ENCODE measurements around the gene NAALADL1.
"Not testable (repeated sequence)": the region's sequence is repeated elsewhere in the genome, so short reads cannot be mapped to it uniquely, and the experiment has no call there.

NAALADL1 gene

DNA sequence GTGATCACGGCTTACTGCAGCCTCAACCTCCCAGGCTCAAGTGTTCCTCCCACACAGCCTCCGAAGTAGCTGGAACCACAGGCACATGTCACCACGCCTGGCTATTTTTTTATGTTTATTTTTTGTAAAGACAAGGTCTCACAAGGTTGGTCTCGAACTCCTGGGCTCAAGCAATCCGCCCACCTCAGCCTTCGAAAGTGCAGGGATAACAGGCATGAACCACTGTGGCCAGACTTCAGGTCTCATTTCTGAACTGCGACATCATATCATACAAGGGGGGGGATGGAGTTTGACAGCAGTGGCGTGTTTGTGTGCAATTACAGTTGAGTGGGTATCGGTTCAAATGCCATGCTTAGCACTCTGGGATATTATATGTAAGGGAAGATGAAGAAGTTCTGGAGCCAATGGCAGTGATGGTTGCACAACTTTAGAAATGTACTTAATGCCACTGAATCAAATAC is 6.9 kb downstream of the NAALADL1 start:
- DNase-seq (ENCODE audit: low spot score), result no peak

DNA sequence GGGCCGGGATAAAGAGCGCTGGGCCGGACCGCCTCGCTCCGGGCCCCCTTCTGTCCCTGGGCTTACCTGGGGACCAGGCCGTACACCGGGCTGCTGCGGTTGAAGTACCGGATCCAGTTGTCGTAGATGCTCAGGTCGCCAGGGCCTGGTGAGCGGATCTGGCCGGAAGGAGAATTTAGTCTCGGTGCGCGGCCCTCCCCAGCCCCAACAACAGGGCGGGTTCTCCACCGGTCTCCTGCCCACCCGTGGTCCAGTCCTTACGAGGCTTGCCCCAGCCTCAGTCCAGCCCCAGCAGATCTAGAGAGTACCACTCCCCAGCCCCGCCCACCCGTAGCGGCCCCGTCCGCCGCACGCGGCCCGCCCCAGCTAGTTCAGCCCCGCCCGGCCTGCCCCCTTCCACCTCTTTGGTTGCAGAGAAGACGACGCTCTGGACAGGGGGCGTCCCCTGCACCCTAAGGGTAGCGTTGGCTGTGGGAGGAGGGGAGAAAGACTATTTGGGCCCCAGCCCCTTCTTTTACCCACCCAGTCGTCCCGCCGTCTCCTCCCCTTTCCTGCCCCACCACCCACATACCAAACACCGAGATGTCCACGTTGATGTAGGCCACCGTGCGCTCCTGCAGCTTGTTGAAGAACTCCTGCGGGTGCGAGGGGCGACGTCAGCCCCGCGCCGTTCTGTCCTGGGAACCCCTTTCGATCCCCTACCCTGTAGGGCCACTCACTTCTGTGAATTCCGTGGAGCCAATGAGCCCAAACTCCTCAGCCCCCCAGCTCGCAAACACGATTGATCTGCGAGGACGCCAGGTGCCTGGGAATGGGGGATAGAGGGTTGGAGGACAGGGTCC is 10.6 kb downstream of the NAALADL1 start:
- no peak for DNase-seq (ENCODE audit: low spot score)

DNA sequence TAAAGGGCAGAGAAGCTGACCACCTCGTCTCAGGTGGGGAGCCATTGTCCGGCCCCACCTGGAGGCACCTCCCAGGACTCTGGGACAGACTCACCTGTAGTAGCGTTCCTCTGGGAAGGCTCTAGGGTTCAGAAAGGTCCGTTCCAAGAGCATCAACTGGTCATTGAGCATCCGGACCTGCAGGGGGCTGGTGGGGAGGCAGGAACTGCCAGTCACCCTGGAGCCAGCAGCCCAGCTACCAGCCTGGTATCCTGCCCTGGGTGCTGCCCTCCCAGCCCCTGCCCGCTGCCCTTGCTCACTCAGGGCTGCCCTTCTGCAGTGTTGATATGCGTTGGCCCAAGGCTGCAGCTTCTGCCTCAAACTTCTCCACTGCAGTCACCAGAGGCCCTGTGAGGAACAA is 12.6 kb downstream of the NAALADL1 start:
- no peak for DNase-seq (ENCODE audit: low spot score)

DNA sequence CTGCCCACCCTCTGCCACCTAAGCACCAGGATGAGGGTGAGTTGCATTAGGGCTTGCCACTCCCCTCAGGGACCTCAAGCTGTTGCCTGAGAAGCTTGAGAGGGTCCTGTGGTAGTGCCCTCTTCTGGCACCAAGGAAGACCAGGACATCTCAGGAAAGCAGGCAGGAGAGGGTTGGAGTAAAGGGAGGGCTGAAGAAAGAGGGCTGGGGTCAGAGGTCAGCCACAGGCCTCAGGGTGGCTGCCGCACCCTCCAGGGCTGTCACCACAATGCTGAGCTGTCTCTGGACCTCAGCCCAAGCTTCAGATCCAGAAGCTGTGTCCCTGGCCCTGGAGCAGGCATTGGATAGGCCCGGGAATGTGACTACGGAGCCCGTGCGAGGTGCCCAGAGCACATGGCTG is 13.3 kb downstream of the NAALADL1 start:
- DNase-seq (ENCODE audit: low spot score), result no peak

DNA sequence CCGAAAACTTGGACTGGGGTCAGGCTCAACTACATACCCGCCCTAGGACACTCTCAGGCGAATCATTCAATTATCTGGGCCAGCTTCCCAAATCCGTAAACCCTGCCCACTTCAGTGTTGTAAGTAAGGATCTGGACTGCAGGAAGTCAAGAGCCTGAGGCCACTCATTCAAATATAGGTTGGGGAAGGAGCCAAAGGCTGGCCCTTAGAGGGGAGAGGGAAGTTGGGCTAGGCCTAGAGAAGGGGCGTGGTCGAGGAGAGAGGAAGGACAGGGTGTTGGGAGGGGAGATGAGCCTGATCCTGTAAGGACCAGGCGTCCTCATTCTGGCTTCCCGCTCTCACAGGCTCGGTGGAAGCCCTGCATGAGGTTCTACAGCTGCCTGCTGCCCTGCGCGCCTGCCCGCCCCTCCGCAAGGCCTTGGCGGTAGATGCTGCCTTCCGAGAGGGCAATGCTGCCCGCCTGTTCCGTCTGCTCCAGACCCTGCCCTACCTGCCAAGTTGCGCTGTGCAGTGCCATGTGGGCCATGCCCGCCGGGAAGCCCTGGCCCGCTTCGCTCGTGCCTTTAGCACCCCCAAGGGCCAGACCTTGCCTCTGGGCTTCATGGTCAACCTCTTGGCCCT is 14.4 kb downstream of the NAALADL1 start:
- DNase-seq (ENCODE audit: low spot score), result no peak

DNA sequence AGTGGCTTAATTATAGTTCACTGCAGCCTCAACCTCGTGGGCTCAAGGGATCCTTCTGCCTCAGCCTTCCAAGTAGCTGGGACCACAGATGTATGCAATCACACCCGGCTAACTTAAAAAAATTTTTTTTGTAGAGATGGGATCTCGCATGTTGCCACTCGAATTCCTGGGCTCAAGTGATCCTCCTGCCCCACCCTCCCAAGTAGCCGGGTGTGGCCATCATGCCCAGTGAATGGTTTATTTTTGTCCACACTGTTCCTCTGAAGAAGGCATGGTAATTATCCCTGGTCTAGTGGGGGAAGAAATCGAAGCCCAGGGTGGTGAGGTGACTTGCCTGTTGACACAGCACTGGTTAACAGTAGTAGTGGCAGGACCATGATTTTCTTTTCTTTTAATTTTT is 15.5 kb downstream of the NAALADL1 start:
- no peak for DNase-seq (ENCODE audit: low spot score)

DNA sequence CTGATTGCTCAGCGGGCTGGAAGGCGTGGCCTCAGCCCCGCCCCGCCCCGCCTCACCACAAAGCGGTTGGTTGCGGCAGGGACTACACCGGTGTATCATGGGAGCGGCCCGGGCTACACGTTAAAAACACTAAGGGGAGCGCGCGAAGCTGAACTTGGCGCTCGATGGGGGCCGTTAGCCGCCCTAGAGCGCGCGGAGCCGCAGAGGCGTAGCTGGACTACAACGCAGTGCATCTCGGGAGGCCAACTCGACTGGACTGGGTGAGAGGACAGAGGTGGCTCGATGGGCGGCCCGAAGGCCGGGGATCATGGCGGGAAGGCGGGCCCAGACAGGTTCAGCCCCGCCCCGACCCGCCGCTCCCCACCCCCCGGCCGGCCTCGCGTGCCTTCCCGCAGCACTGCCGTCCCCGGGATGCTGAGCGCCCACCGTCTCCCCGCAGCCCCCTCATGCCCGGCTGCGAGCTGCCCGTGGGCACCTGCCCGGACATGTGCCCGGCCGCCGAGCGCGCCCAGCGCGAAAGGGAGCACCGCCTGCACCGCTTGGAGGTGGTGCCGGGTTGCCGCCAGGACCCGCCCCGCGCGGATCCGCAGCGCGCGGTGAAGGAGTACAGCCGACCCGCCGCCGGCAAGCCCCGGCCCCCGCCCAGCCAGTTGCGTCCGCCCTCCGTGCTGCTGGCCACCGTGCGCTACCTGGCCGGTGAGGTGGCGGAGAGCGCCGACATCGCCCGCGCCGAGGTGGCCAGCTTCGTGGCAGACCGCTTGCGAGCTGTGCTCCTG is 17.3 kb downstream of the NAALADL1 start, which contains the start of gene SAC3D1:
TSS of gene SAC3D1 (plus strand) at position 364 of the 776 bp plus-strand sequence. CDS start at position 447, 83 bp downstream.
- DNase-seq (ENCODE audit: low spot score), result peak; percentile 94

DNA sequence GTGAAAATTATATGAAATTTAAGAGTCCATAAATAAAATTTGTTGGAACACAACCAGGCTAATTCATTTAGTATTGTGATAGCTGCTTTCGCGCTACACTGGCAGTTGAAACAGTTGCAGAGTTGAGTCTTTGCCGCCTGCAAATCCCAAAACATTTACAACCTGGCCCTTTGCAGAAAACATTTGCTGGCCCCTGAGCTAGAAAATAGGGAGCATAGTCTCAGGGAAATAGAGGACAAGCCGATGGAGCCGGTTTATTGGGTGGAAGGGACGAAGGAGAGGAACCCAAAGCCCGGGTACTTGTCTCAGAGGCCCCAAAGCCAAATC is 17.9 kb downstream of the NAALADL1 start:
- no peak for DNase-seq (ENCODE audit: low spot score)

DNA sequence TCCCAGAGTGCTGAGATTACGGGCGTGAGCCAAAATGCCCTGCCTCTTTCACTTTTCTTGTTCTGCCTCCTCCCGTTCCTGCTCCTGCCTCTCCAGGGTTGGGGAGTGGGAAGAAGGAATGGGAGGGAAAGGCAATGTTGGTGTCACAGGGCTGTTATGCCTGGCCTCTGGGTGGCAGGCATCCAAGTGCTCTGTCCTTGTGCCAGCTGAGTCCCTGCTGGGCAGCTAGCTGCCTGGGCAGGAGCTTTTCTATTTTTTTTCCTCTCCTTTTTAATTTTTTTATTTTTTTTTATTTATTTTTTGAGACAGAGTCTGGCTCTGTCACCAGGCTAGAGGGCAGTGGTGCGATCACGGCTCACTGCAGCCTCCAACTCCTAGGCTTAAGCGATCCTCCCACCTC is 21.4 kb downstream of the NAALADL1 start:
- DNase-seq (ENCODE audit: low spot score), result no peak

DNA sequence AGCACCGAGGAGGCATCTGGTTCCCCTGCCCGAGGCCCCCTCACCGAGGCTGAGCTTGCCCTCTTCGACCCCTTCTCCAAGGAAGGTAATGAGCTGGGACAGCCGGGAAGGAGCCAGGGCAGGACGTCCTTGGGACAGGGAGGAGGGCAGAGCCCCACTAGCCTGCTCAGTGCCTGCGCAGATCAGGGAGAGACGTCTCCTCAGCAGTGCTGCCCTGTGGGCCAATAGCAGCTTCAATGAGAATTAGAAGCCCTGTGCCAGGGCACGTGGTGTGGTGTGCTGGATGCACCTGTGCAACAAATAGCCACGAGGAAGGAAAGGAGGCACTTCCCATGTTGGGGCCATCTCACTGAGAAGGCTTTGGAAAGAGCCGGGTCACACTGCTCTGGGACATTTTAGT is 22.8 kb downstream of the NAALADL1 start:
- DNase-seq (ENCODE audit: low spot score), result no peak

DNA sequence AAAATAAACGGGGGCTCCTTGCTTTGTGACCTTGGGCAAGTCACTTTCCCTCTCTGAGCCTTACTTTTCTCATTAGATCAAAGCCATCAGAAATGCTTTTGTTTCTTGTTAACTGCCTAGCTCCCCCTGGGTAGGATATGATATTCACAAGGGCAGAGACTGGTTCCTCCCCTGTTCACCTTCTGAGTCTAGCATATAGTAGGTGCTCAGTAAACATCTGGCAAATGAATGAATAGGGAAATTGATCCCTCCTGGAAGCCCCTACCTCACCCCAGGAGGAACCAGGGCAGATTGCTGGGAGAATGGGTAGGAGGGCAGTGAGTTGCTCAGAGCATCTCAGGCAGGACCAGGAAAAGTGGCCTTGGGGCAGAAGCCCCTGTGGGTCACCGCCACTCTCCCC is 23.9 kb downstream of the NAALADL1 start:
- DNase-seq (ENCODE audit: low spot score), result no peak

DNA sequence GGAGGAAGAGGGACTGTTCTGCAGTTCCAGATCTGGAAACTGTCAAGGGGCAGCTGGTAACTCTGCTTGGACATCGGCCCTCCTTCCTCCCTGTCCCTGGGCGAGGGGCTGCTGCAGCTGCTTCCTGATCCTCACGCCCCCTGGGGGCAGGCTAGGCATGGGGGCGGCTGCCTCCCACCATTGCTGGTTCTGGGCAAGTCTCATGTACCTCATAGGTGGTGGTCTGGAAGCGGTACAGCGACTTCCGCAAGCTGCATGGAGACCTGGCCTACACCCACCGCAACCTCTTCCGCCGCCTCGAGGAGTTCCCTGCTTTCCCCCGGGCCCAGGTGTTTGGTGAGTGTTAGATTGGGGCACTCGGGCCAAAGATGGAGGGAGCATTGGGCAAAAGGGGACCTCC is 26.1 kb downstream of the NAALADL1 start:
- DNase-seq (ENCODE audit: low spot score), result no peak

DNA sequence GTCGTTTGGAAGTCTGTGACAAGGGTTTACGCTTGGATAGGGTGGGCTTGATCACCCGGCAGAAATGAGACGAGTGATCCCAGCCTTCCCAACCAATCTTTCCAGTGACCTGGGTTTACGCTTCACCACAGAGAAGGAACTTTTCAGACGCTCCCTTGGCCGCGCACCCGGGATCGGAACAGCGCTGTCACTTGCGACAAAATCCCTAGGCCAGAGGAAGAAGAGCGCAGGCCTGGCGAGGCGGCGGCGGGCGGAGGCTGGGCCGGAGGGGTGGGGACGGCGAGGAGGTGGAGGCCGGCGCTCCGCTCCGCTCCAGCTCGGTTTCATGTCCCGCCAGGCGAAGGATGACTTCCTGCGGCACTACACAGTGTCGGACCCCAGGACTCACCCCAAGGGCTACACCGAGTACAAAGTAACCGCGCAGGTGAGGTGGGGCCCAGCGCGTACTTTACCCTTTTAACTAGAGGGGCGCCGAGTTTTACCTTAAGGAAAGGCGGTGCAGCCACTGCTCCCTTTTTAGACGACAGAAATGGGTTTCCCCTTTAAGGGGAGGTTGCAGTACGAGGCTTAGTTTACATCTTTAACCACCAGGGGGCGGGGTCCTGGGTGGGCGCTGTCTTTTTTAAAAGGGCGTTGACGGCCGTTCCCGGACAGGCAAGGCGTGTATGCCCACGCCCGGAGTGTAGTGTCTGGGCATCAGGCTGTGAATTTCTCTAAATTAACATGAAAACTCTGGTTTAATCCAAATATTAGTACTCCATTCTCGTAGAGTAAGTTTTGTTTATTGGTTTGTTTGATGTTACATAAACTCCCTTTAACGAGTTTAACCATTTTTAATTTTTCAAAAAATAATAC is 30.9 kb downstream of the NAALADL1 start, which contains the start of gene SNX15:
TSS of gene SNX15 (plus strand) at position 227 of the 855 bp plus-strand sequence. CDS start at position 326, 99 bp downstream.
- peak; percentile 94 for DNase-seq (ENCODE audit: low spot score)

DNA sequence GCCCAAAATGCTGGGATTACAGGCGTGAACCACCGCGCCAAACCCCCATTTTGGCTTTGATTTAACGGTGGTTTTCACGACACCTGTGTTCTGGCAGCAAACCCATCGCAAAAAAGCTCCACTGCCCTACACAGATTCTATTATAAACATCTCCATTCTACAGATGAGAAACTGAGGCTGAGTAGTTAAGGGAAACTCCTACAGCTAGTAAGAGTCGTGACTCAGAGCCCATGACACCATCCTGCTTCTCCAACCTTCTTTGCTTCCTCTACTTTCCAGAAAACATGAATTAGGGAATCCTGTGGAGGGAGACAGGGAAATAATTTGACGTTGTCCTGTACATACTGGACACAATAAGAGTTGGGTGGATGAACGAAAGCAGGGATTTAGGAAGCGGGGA is 31.5 kb downstream of the NAALADL1 start:
- no peak for DNase-seq (ENCODE audit: low spot score)

DNA sequence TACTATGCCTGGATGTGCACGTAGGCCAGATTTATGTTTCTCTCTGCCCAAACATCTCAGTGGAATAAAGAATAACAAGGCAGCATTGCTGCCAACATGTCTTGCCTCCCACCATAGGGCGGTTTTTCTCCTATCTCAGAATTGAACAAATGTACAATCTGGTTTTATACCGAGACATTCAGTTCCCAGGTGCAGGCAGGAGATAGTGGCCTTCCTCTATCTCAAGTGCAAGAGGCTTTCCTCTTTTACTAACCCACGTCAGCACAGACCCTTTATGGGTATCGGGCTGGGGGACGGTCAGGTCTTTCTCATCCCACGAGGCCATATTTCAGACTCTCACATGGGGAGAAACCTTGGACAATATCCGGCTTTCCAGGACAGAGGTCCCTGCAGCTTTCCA is 34.9 kb downstream of the NAALADL1 start:
- DNase-seq (ENCODE audit: low spot score), result not testable (repeated sequence)

DNA sequence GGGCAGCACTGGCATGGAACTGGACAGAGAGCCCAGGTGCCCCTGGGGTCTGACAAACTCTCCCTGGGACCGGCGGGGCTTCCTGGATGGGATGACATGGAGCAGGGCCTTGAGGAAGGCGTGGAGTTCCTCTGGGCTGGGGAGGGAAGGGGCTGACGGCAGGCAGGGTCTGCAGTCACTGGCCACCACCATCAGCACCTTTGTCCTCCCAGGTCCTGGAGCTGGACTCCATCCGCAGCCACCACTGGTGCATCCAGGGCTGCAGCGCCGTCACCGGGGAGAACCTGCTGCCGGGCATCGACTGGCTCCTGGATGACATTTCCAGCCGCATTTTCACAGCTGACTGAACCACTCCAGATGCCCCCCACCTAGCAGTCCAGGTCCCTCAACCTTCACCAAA is 36.8 kb downstream of the NAALADL1 start:
- DNase-seq (ENCODE audit: low spot score), result no peak

DNA sequence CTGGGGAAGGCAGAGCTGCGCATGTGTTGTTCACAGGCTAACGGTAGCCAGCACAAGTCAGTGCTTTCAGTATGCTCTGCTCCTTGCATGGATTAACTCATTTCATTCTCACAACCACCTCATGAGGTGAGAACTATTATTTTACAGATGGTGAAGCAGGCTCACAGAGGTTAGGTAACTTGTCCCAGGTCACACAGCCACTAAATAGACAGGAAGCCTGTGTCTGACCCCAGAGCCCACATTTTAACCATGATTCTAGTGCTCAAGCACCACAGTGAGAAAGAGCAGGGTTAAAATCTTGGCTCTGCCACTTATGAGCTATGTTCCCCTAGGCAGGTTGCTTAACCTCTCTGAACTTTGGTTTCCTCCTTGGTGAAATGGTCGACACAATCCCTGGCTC is 37.4 kb downstream of the NAALADL1 start:
- DNase-seq (ENCODE audit: low spot score), result no peak

DNA sequence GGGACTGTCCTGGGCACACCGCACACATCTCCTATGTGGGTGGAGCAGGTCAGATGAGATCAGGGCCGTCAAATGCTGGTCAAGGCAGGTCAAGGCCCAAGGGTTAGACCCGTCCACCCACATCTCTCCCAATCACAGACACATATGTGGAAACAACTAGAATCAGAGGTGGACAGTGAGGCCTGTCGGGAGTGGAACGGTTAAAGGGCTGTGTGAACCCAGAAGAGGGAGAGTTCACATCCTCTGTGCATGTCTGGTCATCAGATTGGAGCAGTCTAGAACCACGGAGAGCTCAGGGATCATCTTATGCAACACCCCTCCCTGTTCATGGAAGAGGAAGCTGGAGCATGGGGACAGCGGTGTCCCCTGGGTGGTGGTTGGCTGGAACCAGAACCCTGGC is 38.5 kb downstream of the NAALADL1 start:
- DNase-seq (ENCODE audit: low spot score), result no peak

DNA sequence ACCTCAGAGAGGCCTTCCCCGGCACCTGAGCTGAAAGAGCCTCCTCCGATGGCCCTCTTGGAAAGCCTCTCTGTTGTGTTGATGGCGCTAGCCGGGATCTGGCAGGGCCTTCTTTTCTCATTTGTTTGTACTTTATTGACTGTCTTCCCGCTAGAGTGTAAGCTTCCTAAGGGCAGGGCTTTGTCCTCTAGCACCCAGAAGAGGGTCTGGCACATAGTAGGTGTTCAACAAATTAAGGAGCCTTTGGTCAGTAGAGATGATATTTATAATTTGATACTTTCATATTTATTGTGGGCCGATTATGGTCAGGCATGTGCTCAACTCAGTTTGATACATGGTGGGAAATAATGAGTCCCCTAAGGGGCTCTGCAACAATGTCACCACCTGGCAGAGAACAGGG is 40.4 kb downstream of the NAALADL1 start:
- DNase-seq (ENCODE audit: low spot score), result no peak

DNA sequence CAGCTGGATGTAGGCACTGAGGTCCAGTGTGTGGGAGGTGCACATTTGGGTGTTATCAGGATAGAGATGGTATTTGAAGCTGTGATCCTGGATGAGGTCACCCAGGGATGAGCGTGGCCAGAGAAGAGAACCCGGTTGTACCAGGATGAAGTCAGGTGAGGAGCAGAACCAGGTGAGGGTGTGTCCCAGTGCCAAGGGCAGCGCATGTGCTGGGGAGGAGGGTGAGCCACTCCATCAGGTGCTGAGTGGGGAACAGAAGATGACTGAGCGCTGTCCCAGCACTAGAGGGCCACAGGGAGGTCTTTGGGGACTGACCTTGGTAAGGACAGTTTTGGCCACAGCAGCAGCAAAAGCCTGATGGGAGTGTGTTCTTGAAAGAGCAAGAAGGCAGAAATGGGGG is 41.6 kb downstream of the NAALADL1 start:
- no peak for DNase-seq (ENCODE audit: low spot score)

DNA sequence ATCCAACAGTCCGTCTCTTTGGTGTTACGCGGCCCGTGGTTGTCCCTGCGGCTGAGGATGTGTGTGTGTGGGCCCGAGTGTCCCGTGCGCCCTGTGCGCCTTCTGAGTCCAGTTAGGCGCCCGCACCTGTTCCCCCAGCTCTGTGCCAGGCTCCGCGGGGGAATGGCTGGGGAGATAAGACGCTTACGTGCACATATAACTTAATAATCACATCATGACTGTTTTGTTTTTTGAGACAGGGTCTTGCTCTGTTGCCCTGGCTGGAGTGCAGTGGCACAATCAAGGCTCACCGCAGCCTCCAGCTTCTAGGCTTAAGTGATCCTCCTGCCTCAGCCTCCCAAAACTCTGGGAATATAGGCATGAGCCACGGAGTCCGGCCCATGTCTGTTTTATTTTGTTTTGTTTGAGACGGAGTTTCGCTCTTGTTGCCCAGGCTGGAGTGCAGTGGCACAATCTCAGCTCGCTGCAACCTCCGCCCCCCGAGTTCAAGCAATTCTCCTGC is 43.6 kb downstream of the NAALADL1 start:
- DNase-seq (ENCODE audit: low spot score), result no peak
